ENCODE measurements around the gene ERBB4. TPM values are rescaled to one million over a fixed set of nuclear protein-coding genes. Genes with fewer than 3 reads are reported as not detected.

Gene ERBB4
- total and polyA plus RNA-seq, 7 donors = 0.07 to 7.5 (median 2.0) TPM

DNA sequence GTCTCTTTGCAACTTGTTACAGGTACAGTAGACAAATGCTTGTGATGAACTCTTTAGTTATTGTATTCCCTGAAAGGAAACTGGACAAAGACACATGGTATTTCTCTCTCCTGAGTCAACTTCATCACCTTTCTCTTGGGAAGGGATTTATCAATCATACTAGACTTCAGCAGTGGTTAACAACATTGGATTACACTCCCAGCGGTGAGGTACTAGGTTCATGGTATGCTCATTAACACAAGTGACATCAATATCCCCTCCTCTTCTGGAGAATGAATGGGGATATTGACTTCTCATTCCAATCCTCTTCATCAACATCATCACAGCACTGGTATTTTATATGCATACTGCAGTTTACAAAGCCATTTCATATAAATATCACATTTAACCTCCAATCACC lies 574.6 kb downstream of the ERBB4 start:
- H3K27me3 ChIP-seq (ENCODE audit: insufficient read depth in 3 of 3, low read length in 2 of 3) = no peaks in the 10 kb centered on the region
- intact Hi-C loops (cut with DNase I) = no loop called here
- no peaks in the 10 kb centered on the region for H3K4me1 ChIP-seq
- TF ChIP-seq, protein P1, sequence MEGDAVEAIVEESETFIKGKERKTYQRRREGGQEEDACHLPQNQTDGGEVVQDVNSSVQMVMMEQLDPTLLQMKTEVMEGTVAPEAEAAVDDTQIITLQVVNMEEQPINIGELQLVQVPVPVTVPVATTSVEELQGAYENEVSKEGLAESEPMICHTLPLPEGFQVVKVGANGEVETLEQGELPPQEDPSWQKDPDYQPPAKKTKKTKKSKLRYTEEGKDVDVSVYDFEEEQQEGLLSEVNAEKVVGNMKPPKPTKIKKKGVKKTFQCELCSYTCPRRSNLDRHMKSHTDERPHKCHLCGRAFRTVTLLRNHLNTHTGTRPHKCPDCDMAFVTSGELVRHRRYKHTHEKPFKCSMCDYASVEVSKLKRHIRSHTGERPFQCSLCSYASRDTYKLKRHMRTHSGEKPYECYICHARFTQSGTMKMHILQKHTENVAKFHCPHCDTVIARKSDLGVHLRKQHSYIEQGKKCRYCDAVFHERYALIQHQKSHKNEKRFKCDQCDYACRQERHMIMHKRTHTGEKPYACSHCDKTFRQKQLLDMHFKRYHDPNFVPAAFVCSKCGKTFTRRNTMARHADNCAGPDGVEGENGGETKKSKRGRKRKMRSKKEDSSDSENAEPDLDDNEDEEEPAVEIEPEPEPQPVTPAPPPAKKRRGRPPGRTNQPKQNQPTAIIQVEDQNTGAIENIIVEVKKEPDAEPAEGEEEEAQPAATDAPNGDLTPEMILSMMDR (IDR thresholded peaks at IDR 0.05) = no peak
- ATAC-seq (no peak), DNase-seq (no peak)
- H3K27ac ChIP-seq = no peak overlapping the region
- no peak overlapping the region for H3K4me3 ChIP-seq
- H3K9me3 ChIP-seq = no peaks in the 10 kb centered on the region
- H3K36me3 ChIP-seq (ENCODE audit: insufficient read depth in 1 of 2, low read depth in 1 of 2) = no peaks in the 10 kb centered on the region
- 59 to 86% (median 69%) methylated on average over 1 of the region's 1 CpG for WGBS, 3 donors

DNA sequence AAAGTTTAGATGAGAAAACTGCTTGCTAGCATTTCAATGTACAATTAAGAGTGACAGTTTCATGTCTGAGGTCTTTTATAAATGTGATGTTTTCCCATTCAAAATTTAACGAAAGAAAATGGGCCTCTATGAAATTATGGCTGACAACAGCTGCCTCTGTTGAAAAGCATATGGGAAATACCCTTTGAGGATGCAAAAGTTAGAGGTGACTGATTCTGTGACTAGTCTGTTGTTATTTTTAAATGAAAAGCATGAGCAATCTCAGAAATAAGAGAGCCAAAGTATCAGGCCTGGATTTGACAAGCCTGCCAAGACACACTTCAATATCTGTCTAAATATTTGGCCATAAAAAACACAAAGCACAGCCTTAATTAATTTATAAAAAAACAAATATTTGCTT lies 580.8 kb downstream of the ERBB4 start:
- no peak for ATAC-seq
- Histone ChIP-seq H3K4me3 (no peak overlapping the region), H3K27me3 (ENCODE audit: insufficient read depth in 3 of 3, low read length in 2 of 3) (no peaks in the 10 kb centered on the region), H3K27ac (no peak overlapping the region), H3K9me3 (no peaks in the 10 kb centered on the region), H3K36me3 (ENCODE audit: insufficient read depth in 1 of 2, low read depth in 1 of 2) (no peaks in the 10 kb centered on the region), H3K4me1 (no peaks in the 10 kb centered on the region)
- DNase-seq = no peak
- intact Hi-C loops (cut with DNase I) = no loop called here
- TF ChIP-seq, protein P1 (IDR thresholded peaks at IDR 0.05) = no peak
- WGBS, 3 donors = 78 to 91% (median 85%) methylated on average over 1 of the region's 1 CpG

DNA sequence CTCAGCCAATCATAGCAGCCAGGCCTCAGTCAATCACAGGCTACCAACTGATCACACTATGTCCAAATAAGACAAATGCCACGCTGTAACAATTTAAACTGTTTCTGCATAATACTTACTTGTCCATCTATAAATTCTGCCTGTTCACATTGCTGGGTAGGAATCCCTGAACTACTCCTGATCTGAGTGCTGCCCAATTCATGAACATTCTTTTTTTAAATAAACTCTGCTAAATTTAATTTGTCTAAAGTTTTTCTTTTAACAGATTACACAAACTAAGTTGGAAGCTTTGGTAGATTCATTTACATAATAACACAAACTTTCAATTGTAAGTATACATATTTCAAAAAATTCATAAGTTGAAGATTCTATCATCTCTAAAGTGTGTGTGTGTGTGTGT lies 583.0 kb downstream of the ERBB4 start:
- TF ChIP-seq, protein P1 (IDR thresholded peaks at IDR 0.05) = no peak
- H3K9me3 ChIP-seq = peaks cover 9% of the 10 kb centered on the region
- no peak for DNase-seq
- WGBS, 3 donors = 88 to 93% (median 89%) methylated on average over 1 of the region's 1 CpG
- no peak overlapping the region for H3K27ac ChIP-seq
- H3K27me3 ChIP-seq (ENCODE audit: insufficient read depth in 3 of 3, low read length in 2 of 3) = no peaks in the 10 kb centered on the region
- intact Hi-C loops (cut with DNase I) = no loop called here
- H3K4me3 ChIP-seq = no peak overlapping the region
- H3K4me1 ChIP-seq = no peaks in the 10 kb centered on the region
- no peak for ATAC-seq
- no peaks in the 10 kb centered on the region for H3K36me3 ChIP-seq (ENCODE audit: insufficient read depth in 1 of 2, low read depth in 1 of 2)

DNA sequence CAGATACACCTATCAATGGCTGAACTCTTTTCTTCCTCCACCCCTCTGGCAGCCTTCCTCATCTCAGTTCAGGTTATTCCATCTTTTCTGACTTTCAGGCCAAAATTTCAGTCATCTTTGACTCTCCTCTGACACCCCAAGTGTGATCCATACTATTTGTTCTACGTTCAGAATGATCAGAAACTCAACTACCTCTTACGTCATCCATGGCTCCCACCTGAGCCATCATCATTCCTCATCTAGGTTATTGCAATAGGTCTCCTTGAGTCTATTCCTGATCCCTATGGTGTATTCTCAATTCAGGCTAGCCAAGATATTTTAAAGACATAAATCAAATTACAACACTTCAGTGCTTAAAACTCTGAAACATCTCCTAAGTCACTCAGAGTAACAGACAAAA lies 589.7 kb downstream of the ERBB4 start:
- ATAC-seq (no peak), DNase-seq (no peak)
- TF ChIP-seq, protein P1 (IDR thresholded peaks at IDR 0.05) = no peak
- no peaks in the 10 kb centered on the region for H3K27me3 ChIP-seq (ENCODE audit: insufficient read depth in 3 of 3, low read length in 2 of 3)
- intact Hi-C loops (cut with DNase I) = no loop called here
- H3K36me3 ChIP-seq (ENCODE audit: insufficient read depth in 1 of 2, low read depth in 1 of 2) = no peaks in the 10 kb centered on the region
- peaks cover 9% of the 10 kb centered on the region for H3K9me3 ChIP-seq
- 73 to 85% (median 74%) methylated on average over 2 of the region's 2 CpGs for WGBS, 3 donors
- H3K4me3 ChIP-seq = no peak overlapping the region
- no peak overlapping the region for H3K27ac ChIP-seq
- no peaks in the 10 kb centered on the region for H3K4me1 ChIP-seq

DNA sequence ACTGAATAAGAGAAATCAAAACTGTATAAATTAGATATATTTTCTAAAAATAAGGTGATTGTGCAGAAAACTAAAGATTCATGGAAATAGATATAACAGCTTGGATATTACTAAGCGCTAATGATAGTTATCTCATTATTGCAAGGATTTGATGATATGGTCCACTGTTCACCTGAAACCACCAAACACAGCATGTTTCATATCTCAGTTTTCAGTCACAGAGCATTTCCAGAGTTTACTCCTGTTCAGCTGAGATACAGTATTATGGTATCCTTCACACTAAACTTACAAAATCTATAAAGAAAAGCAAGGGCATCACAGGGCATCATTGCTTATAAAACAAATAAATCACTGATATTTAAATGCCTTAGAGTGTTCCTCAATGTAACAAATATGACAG lies 591.6 kb downstream of the ERBB4 start:
- no peak overlapping the region for H3K4me3 ChIP-seq
- H3K4me1 ChIP-seq = peaks cover 3% of the 10 kb centered on the region
- no peak overlapping the region for H3K27ac ChIP-seq
- no peaks in the 10 kb centered on the region for H3K27me3 ChIP-seq (ENCODE audit: insufficient read depth in 3 of 3, low read length in 2 of 3)
- intact Hi-C loops (cut with DNase I) = no loop called here
- TF ChIP-seq, protein P1 (IDR thresholded peaks at IDR 0.05) = no peak
- ATAC-seq (no peak), DNase-seq (no peak)
- 0% methylated on average over 1 of the region's 1 CpG for WGBS, 3 donors
- no peaks in the 10 kb centered on the region for H3K36me3 ChIP-seq (ENCODE audit: insufficient read depth in 1 of 2, low read depth in 1 of 2)
- H3K9me3 ChIP-seq = peaks cover 9% of the 10 kb centered on the region
